Thymus (tissue), 11 donors: ENCODE data around the gene KDM3A. TPM values are rescaled to one million over a fixed set of nuclear protein-coding genes. Genes with fewer than 3 reads are reported as not detected.
"Not testable (repeated sequence)": the region's sequence is repeated elsewhere in the genome, so short reads cannot be mapped to it uniquely, and the experiment has no call there.

Experiments used
- DNase-seq, 9 donors: peaks; one replicate each; pipeline ENCODE4 v3.0.0-alpha.2; 2013; ENCODE audit warnings: low spot score in 9 of 9, low read depth in 6 of 9, missing footprints in 1 of 9
- H3K27ac ChIP-seq, 2 donors: one replicate each; pipeline ENCODE4 v1.5.1; 2013; ENCODE audit warnings: control low read depth in 1 of 2, low read depth in 1 of 2, low read length in 1 of 2, mild to moderate bottlenecking in 1 of 2, moderate library complexity in 1 of 2
- H3K27me3 ChIP-seq, 2 donors: one replicate each; pipeline ENCODE4 v1.5.1; 2013; ENCODE audit warnings: low read length in 1 of 2; ENCODE audit not compliant: control insufficient read depth in 2 of 2, insufficient read depth in 1 of 2
- H3K36me3 ChIP-seq, 2 donors: one replicate each; pipeline ENCODE4 v1.5.1; 2013; ENCODE audit warnings: low read length in 1 of 2, mild to moderate bottlenecking in 1 of 2, moderate library complexity in 1 of 2; ENCODE audit not compliant: control insufficient read depth in 2 of 2, insufficient read depth in 2 of 2
- H3K4me1 ChIP-seq, 2 donors: one replicate each; pipeline ENCODE4 v1.5.1; 2013; ENCODE audit warnings: low read length in 2 of 2; ENCODE audit not compliant: control insufficient read depth in 2 of 2, insufficient read depth in 2 of 2
- H3K4me3 ChIP-seq, 2 donors: one replicate each; pipeline ENCODE4 v1.5.1; 2013; ENCODE audit warnings: low read length in 2 of 2, control low read depth in 1 of 2, mild to moderate bottlenecking in 1 of 2
- H3K9me3 ChIP-seq, 2 donors: one replicate each; pipeline ENCODE4 v1.5.1; 2013; ENCODE audit warnings: low read length in 1 of 2, mild to moderate bottlenecking in 1 of 2; ENCODE audit not compliant: control insufficient read depth in 2 of 2, insufficient read depth in 1 of 2
- WGBS: extraction: QIAGEN DNeasy Blood & Tissue Kit; methylation state at CpG from one replicate; pipeline ENCODE4 v1.1.7; 2013; 5-methylcytosine and 5-hydroxymethylcytosine counted together
- polyA plus RNA-seq: library from polyadenylated mRNA; stranded (reverse); fragments of 200-250 nt; gene quantifications from one replicate; pipeline ENCODE4 v1.2.3, GENCODE V29; 2013
- total RNA-seq: library from RNA; stranded (reverse); fragments of 120-200 nt; gene quantifications from one replicate; pipeline ENCODE4 v1.2.4, GENCODE V29; 2013
- donor health status: healthy.

KDM3A gene
- total and polyA plus RNA-seq, 2 donors = 46.1 to 53.4 TPM

- H3K27me3 ChIP-seq, H3K4me3 ChIP-seq, H3K27ac ChIP-seq, H3K4me1 ChIP-seq: not testable (repeated sequence)
- Histone ChIP-seq H3K9me3 (peaks cover 15 to 18% of the 10 kb centered on the region in 2 donors), H3K36me3 (peaks cover 44 to 65% of the 10 kb centered on the region in 2 donors)
- DNase-seq = peak in 5 of 9 donors; percentile 18 to 61 (median 31)
- 34% methylated on average over 3 of the region's 3 CpGs for WGBS
Observed at GRCh38 chr2:86496391-86496790, 55.2 kb downstream of the KDM3A start.

GRCh38 chr2:86498468-86499260 is 57.5 kb downstream of the KDM3A start:
- Histone ChIP-seq H3K27ac (no peak overlapping the region), H3K9me3 (peaks cover 16 to 18% of the 10 kb centered on the region in 2 donors), H3K36me3 (peaks cover 49 to 51% of the 10 kb centered on the region in 2 donors), H3K4me3 (no peak overlapping the region), H3K4me1 (peaks cover 0 to 5% of the 10 kb centered on the region in 2 donors), H3K27me3 (no peaks in the 10 kb centered on the region)
- no peak for DNase-seq
- WGBS = 94% methylated on average over 3 of the region's 3 CpGs

GRCh38 chr2:86499326-86499725 is 58.2 kb downstream of the KDM3A start:
- DNase-seq = no peak
- Histone ChIP-seq H3K27me3 (no peaks in the 10 kb centered on the region), H3K4me1 (peaks cover 0 to 5% of the 10 kb centered on the region in 2 donors), H3K27ac (no peak overlapping the region), H3K4me3 (no peak overlapping the region), H3K9me3 (peaks cover 16 to 18% of the 10 kb centered on the region in 2 donors), H3K36me3 (peaks cover 49 to 57% of the 10 kb centered on the region in 2 donors)
- WGBS = 96% methylated on average over 6 of the region's 6 CpGs

- H3K9me3 ChIP-seq = peaks cover 16 to 18% of the 10 kb centered on the region in 2 donors
Observed at GRCh38 chr2:86500325-86501083, 59.3 kb downstream of the KDM3A start.

GRCh38 chr2:86507600-86507999 is 66.4 kb downstream of the KDM3A start:
- Histone ChIP-seq H3K27ac (no peak overlapping the region), H3K4me3 (no peak overlapping the region), H3K27me3 (no peaks in the 10 kb centered on the region), H3K36me3 (peaks cover 59 to 62% of the 10 kb centered on the region in 2 donors), H3K4me1 (no peaks in the 10 kb centered on the region), H3K9me3 (no peaks in the 10 kb centered on the region)
- WGBS = 97% methylated on average over 7 of the region's 7 CpGs
- no peak for DNase-seq

More at GRCh38 chr2:86500325-86501083, 59.3 kb downstream of the KDM3A start:
- Histone ChIP-seq H3K27ac (no peak overlapping the region), H3K27me3 (no peaks in the 10 kb centered on the region), H3K36me3 (peaks cover 56 to 65% of the 10 kb centered on the region in 2 donors), H3K4me3 (no peak overlapping the region), H3K4me1 (peaks cover 0 to 5% of the 10 kb centered on the region in 2 donors)
- DNase-seq = no peak
- WGBS = 99% methylated on average over 2 of the region's 2 CpGs

- over 99% methylated on average over 4 of the region's 4 CpGs for WGBS
- peaks cover 38 to 44% of the 10 kb centered on the region in 2 donors for H3K36me3 ChIP-seq
- no peak for DNase-seq
- no peaks in the 10 kb centered on the region for H3K4me1 ChIP-seq
- H3K27ac ChIP-seq = no peak overlapping the region
- no peak overlapping the region for H3K4me3 ChIP-seq
- H3K9me3 ChIP-seq = no peaks in the 10 kb centered on the region
- H3K27me3 ChIP-seq = no peaks in the 10 kb centered on the region
Observed at GRCh38 chr2:86510436-86510933, 69.3 kb downstream of the KDM3A start.

- no peaks in the 10 kb centered on the region for H3K9me3 ChIP-seq
- peak overlapping the region in 1 of 2 donors; percentile 65 for H3K27ac ChIP-seq
- no peaks in the 10 kb centered on the region for H3K27me3 ChIP-seq
- H3K36me3 ChIP-seq = peaks cover 31 to 36% of the 10 kb centered on the region in 2 donors
- no peak for DNase-seq
- WGBS = 98% methylated on average over 4 of the region's 4 CpGs
- H3K4me3 ChIP-seq = no peak overlapping the region
- no peaks in the 10 kb centered on the region for H3K4me1 ChIP-seq
Observed at GRCh38 chr2:86512034-86512433, 70.9 kb downstream of the KDM3A start.

GRCh38 chr2:86512892-86513291 is 71.7 kb downstream of the KDM3A start:
- H3K27me3 ChIP-seq = no peaks in the 10 kb centered on the region
- 97% methylated on average over 2 of the region's 2 CpGs for WGBS
- no peak for DNase-seq
- H3K4me3 ChIP-seq = no peak overlapping the region
- peaks cover 27 to 28% of the 10 kb centered on the region in 2 donors for H3K36me3 ChIP-seq
- no peak overlapping the region for H3K27ac ChIP-seq
- H3K9me3 ChIP-seq = no peaks in the 10 kb centered on the region
- H3K4me1 ChIP-seq = no peaks in the 10 kb centered on the region
